Small intestine (tissue), 7 donors: Measurements from ENCODE around the gene MPDZ. TPM values are rescaled to one million over a fixed set of nuclear protein-coding genes. Genes with fewer than 3 reads are reported as not detected.

Experiments
- DNase-seq, 2 donors: peaks; one replicate each; pipeline versions ENCODE4 v3.0.0 to v3.0.0-alpha.2; 2013
- FAIRE-seq: peaks from 2 replicates; lab custom pipeline; 2012; peaks lifted over from hg19 to GRCh38; lab: Jason Lieb, UNC
- H3K27ac ChIP-seq, 3 donors: one replicate each; pipeline ENCODE4 v1.5.1; 2013; ENCODE audit warnings: low read length in 2 of 3, mild to moderate bottlenecking in 2 of 3, control low read depth in 1 of 3, inconsistent platforms in 1 of 3, low read depth in 1 of 3, moderate library complexity in 1 of 3
- H3K27me3 ChIP-seq, 3 donors: one replicate each; pipeline ENCODE4 v1.6.1; 2013; ENCODE audit warnings: low read length in 3 of 3, inconsistent platforms in 1 of 3; ENCODE audit not compliant: control insufficient read depth in 3 of 3, insufficient read depth in 3 of 3
- H3K36me3 ChIP-seq, 3 donors: one replicate each; pipeline ENCODE4 v1.6.1; 2013; ENCODE audit warnings: low read length in 3 of 3, inconsistent platforms in 1 of 3, low read depth in 1 of 3, mild to moderate bottlenecking in 1 of 3, moderate library complexity in 1 of 3; ENCODE audit not compliant: control insufficient read depth in 3 of 3, insufficient read depth in 2 of 3
- H3K4me1 ChIP-seq, 3 donors: one replicate each; pipeline ENCODE4 v1.6.1; 2013; ENCODE audit warnings: low read length in 2 of 3, inconsistent platforms in 1 of 3, low read depth in 1 of 3, mild to moderate bottlenecking in 1 of 3, moderate library complexity in 1 of 3; ENCODE audit not compliant: control insufficient read depth in 3 of 3, insufficient read depth in 2 of 3
- H3K4me3 ChIP-seq, 3 donors: one replicate each; pipeline ENCODE4 v1.5.1; 2013; ENCODE audit warnings: low read length in 3 of 3, control low read depth in 1 of 3, inconsistent platforms in 1 of 3, low read depth in 1 of 3, mild to moderate bottlenecking in 1 of 3, moderate library complexity in 1 of 3
- H3K9me3 ChIP-seq, 2 donors: one replicate each; pipeline ENCODE4 v1.6.1; 2013; ENCODE audit warnings: low read depth in 1 of 2, low read length in 1 of 2; ENCODE audit not compliant: control insufficient read depth in 2 of 2, insufficient read depth in 1 of 2
- WGBS, 3 donors: extraction: QIAGEN DNeasy Blood & Tissue Kit; methylation state at CpG; one replicate each; pipeline ENCODE4 v1.1.7; 2013; 5-methylcytosine and 5-hydroxymethylcytosine counted together
- polyA plus RNA-seq, 4 donors: library from polyadenylated mRNA; stranded (reverse) in 3 of 4; unstranded in 1 of 4; fragments of 200-250 nt in 3 of 4; fragments of 120-200 nt in 1 of 4; gene quantifications; one replicate each; pipeline versions ENCODE4 v1.2.1 to v1.2.3, GENCODE V29; 2013
- donor health status: healthy with polysubstance abuse.
- donor health status: control.
- donor health status: control.
- donor health status: Bipolar disorder and iron deficiency.
- donor health status: healthy.

Gene MPDZ
- polyA plus RNA-seq, 4 donors: 0.67 to 27.4 (median 5.9) TPM

GRCh38 chr9:13292782-13293181 lies 13.3 kb upstream of the MPDZ start:
- no peak for DNase-seq
- Histone ChIP-seq H3K4me1 (no peaks in the 10 kb centered on the region), H3K4me3 (no peak overlapping the region), H3K27me3 (no peaks in the 10 kb centered on the region), H3K27ac (no peak overlapping the region), H3K9me3 (peaks cover 0 to 3% of the 10 kb centered on the region in 2 donors), H3K36me3 (no peaks in the 10 kb centered on the region)
- no peak for FAIRE-seq
- WGBS, 3 donors: 52 to 68% (median 64%) methylated on average over 2 of the region's 2 CpGs

- FAIRE-seq: no peak
- Histone ChIP-seq H3K4me3 (no peak overlapping the region), H3K36me3 (no peaks in the 10 kb centered on the region), H3K9me3 (peaks cover 0 to 3% of the 10 kb centered on the region in 2 donors), H3K27ac (no peak overlapping the region), H3K27me3 (no peaks in the 10 kb centered on the region), H3K4me1 (no peaks in the 10 kb centered on the region)
- 92 to 97% (median 94%) methylated on average over 3 of the region's 3 CpGs for WGBS, 3 donors
- DNase-seq: no peak
These were observed 12.7 kb upstream of the MPDZ start for GRCh38 chr9:13292158-13292557.

GRCh38 chr9:13291718-13292117 lies 12.2 kb upstream of the MPDZ start:
- FAIRE-seq: no peak
- no peak for DNase-seq
- 72 to 79% (median 76%) methylated on average over 1 of the region's 1 CpG for WGBS, 3 donors
- no peaks in the 10 kb centered on the region for H3K4me1 ChIP-seq
- no peaks in the 10 kb centered on the region for H3K9me3 ChIP-seq
- no peak overlapping the region for H3K4me3 ChIP-seq
- no peaks in the 10 kb centered on the region for H3K36me3 ChIP-seq
- H3K27ac ChIP-seq: no peak overlapping the region
- no peaks in the 10 kb centered on the region for H3K27me3 ChIP-seq

DNA sequence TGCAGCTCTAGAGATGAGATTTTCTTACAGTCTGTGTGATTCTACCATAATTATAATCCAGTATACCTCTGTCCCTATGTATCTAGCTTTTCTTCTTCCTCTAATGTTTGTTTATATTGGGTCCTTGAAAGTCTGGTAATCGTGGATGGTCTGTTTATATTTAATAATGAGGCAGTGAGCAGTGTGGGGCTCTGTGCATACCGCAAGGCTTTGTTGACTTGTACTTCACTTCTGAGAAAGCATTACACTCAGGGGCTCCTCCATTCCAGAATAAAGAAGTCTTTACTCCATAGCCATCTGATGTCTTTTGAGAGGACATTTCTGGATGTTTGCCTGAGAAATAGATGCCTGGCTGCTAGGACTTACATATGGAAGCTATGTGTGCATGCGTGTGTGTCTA lies 4.5 kb upstream of the MPDZ start:
- Histone ChIP-seq H3K27ac (no peak overlapping the region), H3K9me3 (no peaks in the 10 kb centered on the region), H3K27me3 (peaks cover 0 to 5% (median 0%) of the 10 kb centered on the region in 3 donors), H3K36me3 (no peaks in the 10 kb centered on the region), H3K4me1 (peaks cover 0 to 4% (median 0%) of the 10 kb centered on the region in 3 donors), H3K4me3 (no peak overlapping the region)
- DNase-seq (peak in 1 of 2 donors; percentile 5), FAIRE-seq (no peak)
- 48 to 59% (median 58%) methylated on average over 3 of the region's 3 CpGs for WGBS, 3 donors

DNA sequence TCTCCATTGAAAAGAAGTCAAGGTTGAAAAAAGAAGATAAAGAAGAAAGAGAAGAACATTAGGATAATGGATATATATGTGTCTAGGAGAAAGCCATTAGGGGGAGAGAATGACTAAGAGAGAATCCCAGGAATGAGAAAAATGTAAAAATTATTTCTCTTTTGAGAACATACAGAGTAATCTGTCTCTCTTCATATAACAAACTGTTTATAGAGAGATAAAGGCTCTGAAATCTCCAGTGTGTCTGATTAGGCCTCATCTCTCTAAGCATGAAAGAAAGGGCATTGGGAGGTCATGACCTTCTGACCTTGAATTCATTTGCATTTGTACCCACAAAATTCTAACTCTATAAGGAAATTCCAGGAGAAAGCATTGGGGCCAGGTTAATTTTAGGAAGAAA lies 3.5 kb upstream of the MPDZ start:
- H3K36me3 ChIP-seq: no peaks in the 10 kb centered on the region
- no peak overlapping the region for H3K27ac ChIP-seq
- peaks cover 0 to 4% (median 0%) of the 10 kb centered on the region in 3 donors for H3K4me1 ChIP-seq
- DNase-seq: no peak
- FAIRE-seq: no peak
- no peaks in the 10 kb centered on the region for H3K9me3 ChIP-seq
- peaks cover 0 to 15% (median 0%) of the 10 kb centered on the region in 3 donors for H3K27me3 ChIP-seq
- no peak overlapping the region for H3K4me3 ChIP-seq

DNA sequence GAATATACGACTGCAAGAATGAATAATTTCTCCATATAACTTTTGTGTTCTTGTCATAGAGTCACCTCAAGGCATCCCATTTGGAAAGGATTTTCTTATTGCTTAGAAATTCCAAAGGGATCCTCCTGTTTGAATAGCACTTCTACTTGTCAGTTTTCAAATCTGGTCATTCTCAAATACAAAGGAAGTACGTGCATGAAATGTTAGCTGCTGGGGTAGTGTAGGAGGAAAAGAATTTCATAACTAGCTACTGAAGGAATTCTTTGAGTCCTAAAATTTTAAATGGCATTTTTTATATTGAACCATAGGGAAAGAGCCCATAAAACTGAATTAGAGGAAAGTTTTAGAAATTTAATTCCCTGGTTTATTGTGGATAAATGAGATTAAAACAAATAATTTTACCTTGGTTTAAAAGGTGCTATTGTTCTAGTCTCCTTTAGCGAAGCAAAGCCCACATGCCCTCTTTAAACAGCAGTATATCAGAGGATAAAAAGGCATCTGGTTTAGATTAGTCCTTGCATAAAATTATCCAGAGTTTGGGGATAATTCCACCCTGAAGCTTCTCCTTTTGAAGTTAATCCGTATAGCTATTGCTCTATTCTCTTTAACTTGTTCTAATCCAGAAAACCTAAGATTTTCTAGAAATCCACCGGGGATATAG lies 2.0 kb upstream of the MPDZ start:
- H3K27me3 ChIP-seq: peaks cover 0 to 16% (median 0%) of the 10 kb centered on the region in 3 donors
- no peaks in the 10 kb centered on the region for H3K9me3 ChIP-seq
- DNase-seq: no peak
- peaks cover 0 to 4% (median 0%) of the 10 kb centered on the region in 3 donors for H3K4me1 ChIP-seq
- no peak for FAIRE-seq
- H3K36me3 ChIP-seq: no peaks in the 10 kb centered on the region
- no peak overlapping the region for H3K27ac ChIP-seq
- no peak overlapping the region for H3K4me3 ChIP-seq
- WGBS, 3 donors: 84 to 86% (median 85%) methylated on average over 5 of the region's 5 CpGs

GRCh38 chr9:13278368-13279246 lies 885 bp downstream of the MPDZ start:
- H3K9me3 ChIP-seq: no peaks in the 10 kb centered on the region
- FAIRE-seq: no peak
- 3 to 12% (median 10%) methylated on average over 50 to 61 of the region's 67 CpGs for WGBS, 3 donors
- peaks cover 0 to 16% (median 0%) of the 10 kb centered on the region in 3 donors for H3K27me3 ChIP-seq
- peak overlapping the region in 2 of 3 donors; percentile 81 to 86 for H3K27ac ChIP-seq
- H3K4me1 ChIP-seq: peaks cover 0 to 4% (median 0%) of the 10 kb centered on the region in 3 donors
- no peaks in the 10 kb centered on the region for H3K36me3 ChIP-seq
- peak overlapping the region; percentile 23 to 56 (median 50) for H3K4me3 ChIP-seq
- peak in 1 of 2 donors; percentile 59 for DNase-seq

DNA sequence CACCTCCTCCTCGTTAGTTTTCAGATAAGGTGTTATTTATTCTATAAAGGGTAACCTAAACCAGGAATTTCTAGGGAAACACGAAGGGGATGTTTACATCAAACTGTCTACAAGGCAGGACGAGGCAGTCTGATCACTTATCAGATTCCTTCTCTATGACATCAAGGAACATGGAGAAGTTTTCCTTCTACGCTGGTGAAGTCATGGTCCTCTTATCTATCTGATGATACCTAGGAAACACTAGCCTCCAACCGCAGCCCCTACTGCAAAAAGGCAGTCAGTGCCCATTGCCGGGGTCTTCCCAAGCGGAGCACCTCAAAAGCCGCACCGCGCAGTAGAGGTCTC lies 1.5 kb downstream of the MPDZ start:
- H3K27me3 ChIP-seq: peaks cover 0 to 16% (median 0%) of the 10 kb centered on the region in 3 donors
- FAIRE-seq (no peak), DNase-seq (no peak)
- no peaks in the 10 kb centered on the region for H3K9me3 ChIP-seq
- peak overlapping the region in 1 of 3 donors; percentile 56 for H3K4me3 ChIP-seq
- peaks cover 0 to 4% (median 0%) of the 10 kb centered on the region in 3 donors for H3K4me1 ChIP-seq
- 38 to 54% (median 49%) methylated on average over 10 of the region's 10 CpGs for WGBS, 3 donors
- H3K27ac ChIP-seq: peak overlapping the region in 2 of 3 donors; percentile 81 to 86
- no peaks in the 10 kb centered on the region for H3K36me3 ChIP-seq
